SK-N-MC (cell line): Measurements from ENCODE around the gene KCNT2.

ENCODE experiments used
- EZH2 ChIP-seq: fragments of 200-600 bp; sonication (generic); IDR thresholded peaks from one replicate; pipeline ENCODE4 v1.6.1; 2017; ENCODE audit warnings: antibody characterized with exemption
- POLR2AphosphoS5 ChIP-seq: IDR thresholded peaks from 2 replicates; pipeline ENCODE4 v1.6.1; 2012; ENCODE audit warnings: mild to moderate bottlenecking, low read depth, low read length, borderline replicate concordance

DNA sequence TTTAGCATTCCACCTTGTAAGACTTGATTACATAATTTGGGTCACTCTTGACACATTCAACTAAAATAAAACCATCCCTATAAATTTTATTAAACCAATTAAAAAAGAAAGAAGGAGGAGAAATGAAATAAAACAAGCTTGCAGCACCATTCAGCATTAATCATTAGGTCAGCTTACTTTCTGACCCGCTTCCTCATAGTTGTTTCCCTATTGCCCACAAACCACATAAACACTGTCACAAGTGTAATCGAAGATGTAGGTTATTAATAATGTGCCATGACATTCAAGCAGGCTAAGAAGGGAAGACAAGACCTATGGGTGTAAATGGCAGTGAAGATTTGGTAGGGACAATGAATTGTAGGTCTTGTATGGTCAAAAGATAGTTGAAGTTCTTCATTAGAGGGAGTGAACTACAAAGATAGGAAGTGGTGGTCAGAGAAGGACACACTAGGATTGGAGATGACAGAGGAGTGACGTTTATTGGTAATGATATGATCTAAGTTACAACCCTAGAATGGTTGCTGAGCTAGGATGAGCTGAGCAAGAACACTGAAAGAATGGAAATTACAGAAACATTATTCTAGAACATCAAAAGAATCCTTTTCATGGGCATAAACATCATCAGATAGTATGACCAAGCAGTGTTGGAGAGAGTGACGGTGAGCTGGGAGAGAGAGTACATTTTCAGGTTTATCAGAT, 231.5 kb downstream of the KCNT2 start:
- TF ChIP-seq EZH2, result no peak
- TF ChIP-seq POLR2AphosphoS5, result no peak
